Measurements from ENCODE around the gene FBXO41. TPM values are rescaled to one million over a fixed set of nuclear protein-coding genes. Genes with fewer than 3 reads are reported as not detected.
A peak's percentile ranks its signal among the peaks of the same experiment; 100 is the strongest.

The FBXO41 gene
- total and polyA plus RNA-seq, 12 donors = 0.12 to 1.8 (median 0.68) TPM

GRCh38 chr2:73282924-73283544 is 1.2 kb downstream of the FBXO41 start:
- Histone ChIP-seq H3K27ac (no peak overlapping the region), H3K4me3 (peak overlapping the region in 2 of 10 donors; percentile 61 to 64), H3K9me3 (no peaks in the 10 kb centered on the region), H3K4me1 (peaks cover 0 to 22% (median 15%) of the 10 kb centered on the region in 9 donors), H3K27me3 (peaks cover 6 to 43% (median 30%) of the 10 kb centered on the region in 7 donors), H3K36me3 (no peaks in the 10 kb centered on the region)
- DNase-seq (no peak), ATAC-seq (no peak)
- 49 to 61% methylated on average over 5 of the region's 5 CpGs for WGBS, 2 donors
- intact Hi-C loops (cut with DNase I) = no loop called here
- no peak for TF ChIP-seq CTCF (IDR thresholded peaks at IDR 0.05)

GRCh38 chr2:73281244-73281643 is 3.0 kb downstream of the FBXO41 start:
- Histone ChIP-seq H3K4me3 (no peak overlapping the region), H3K9me3 (no peaks in the 10 kb centered on the region), H3K27ac (no peak overlapping the region), H3K36me3 (no peaks in the 10 kb centered on the region), H3K27me3 (peaks cover 0 to 25% (median 16%) of the 10 kb centered on the region in 7 donors), H3K4me1 (peaks cover 0 to 22% (median 15%) of the 10 kb centered on the region in 9 donors)
- TF ChIP-seq CTCF (IDR thresholded peaks at IDR 0.05) = no peak
- DNase-seq (no peak), ATAC-seq (no peak)
- intact Hi-C loops (cut with DNase I) = no loop called here

- intact Hi-C loops (cut with DNase I) = no loop called here
- Histone ChIP-seq H3K27me3 (peaks cover 0 to 12% (median 5%) of the 10 kb centered on the region in 7 donors), H3K4me3 (no peak overlapping the region), H3K27ac (no peak overlapping the region), H3K4me1 (peaks cover 0 to 13% (median 12%) of the 10 kb centered on the region in 9 donors), H3K36me3 (no peaks in the 10 kb centered on the region), H3K9me3 (no peaks in the 10 kb centered on the region)
- DNase-seq (no peak), ATAC-seq (no peak)
- no peak for TF ChIP-seq CTCF (IDR thresholded peaks at IDR 0.05)
- WGBS, 2 donors = 63 to 71% methylated on average over 9 of the region's 9 CpGs
These were observed 4.4 kb downstream of the FBXO41 start for GRCh38 chr2:73279852-73280251.

- Histone ChIP-seq H3K27ac (no peak overlapping the region), H3K4me1 (peaks cover 0 to 8% (median 6%) of the 10 kb centered on the region in 9 donors), H3K4me3 (no peak overlapping the region), H3K9me3 (peaks cover 0 to 9% (median 0%) of the 10 kb centered on the region in 11 donors), H3K27me3 (peaks cover 19 to 40% (median 33%) of the 10 kb centered on the region in 7 donors), H3K36me3 (no peaks in the 10 kb centered on the region)
- no peak for DNase-seq
- ATAC-seq = no peak
- WGBS, 2 donors = 64 to 72% methylated on average over 1 of the region's 1 CpG
- no peak for TF ChIP-seq CTCF (IDR thresholded peaks at IDR 0.05)
- intact Hi-C loops (cut with DNase I) = no loop called here
These were observed 12.0 kb downstream of the FBXO41 start for GRCh38 chr2:73272270-73272669.

Data from heart right ventricle (tissue), 16 donors.